ENCODE measurements around the gene STRAP. TPM values are rescaled to one million over a fixed set of nuclear protein-coding genes. Genes with fewer than 3 reads are reported as not detected.

Gene STRAP
- 100 to 1,000 TPM in 3 of 6 donors, 10 to 100 TPM in 3; 87.8 to 164 (median 101) TPM for polyA plus RNA-seq (ENCODE audit: low read depth in 6 of 6)

DNA sequence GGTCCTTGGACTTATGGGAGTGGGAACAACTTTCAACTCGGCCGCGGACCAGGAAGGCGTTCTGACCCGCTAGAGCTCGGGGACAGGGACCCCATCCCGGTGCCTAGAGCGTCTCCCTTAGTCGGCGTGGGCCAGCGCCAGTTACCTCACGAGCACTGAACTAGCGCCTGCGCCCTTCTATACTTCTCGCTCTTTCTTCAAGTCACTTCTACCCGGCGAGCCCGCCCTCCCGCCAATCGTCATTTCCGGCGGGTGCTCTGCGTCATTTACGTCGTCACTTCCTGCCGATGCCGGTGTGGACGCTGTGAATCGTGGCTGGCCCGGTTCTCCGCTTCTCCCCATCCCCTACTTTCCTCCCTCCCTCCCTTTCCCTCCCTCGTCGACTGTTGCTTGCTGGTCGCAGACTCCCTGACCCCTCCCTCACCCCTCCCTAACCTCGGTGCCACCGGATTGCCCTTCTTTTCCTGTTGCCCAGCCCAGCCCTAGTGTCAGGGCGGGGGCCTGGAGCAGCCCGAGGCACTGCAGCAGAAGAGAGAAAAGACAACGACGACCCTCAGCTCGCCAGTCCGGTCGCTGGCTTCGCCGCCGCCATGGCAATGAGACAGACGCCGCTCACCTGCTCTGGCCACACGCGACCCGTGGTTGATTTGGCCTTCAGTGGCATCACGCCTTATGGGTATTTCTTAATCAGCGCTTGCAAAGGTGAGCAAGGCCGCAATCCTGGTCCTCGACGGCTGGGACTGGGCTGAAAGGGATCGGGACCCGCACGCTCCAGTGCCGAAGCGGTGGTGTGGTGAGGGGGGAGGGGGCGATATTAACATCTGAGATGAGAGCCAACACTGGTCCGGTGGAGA is at the start of gene STRAP:
TSS of gene STRAP (plus strand) at position 270 of the 854 bp plus-strand sequence. CDS start at position 591, 321 bp downstream.
- Mint-ChIP-seq H3K4me1 (peaks cover 27 to 51% (median 39%) of the 10 kb centered on the region in 3 donors), H3K9me3 (no peaks in the 10 kb centered on the region), H3K27me3 (no peaks in the 10 kb centered on the region), H3K36me3 (no peaks in the 10 kb centered on the region), H3K4me3 (peak within 1 kb of the TSS; percentile 82 to 100 (median 98)), H3K27ac (peak within 1 kb of the TSS; percentile 97 to 100 (median 100))
- ATAC-seq (ENCODE audit: low read depth in 2 of 2) = peak; percentile 88
- DNase-seq = peak; percentile 97

GRCh38 chr12:15834575-15834974 is 47.6 kb upstream of the STRAP start:
- Mint-ChIP-seq H3K9me3 (no peaks in the 10 kb centered on the region), H3K27ac (no peak overlapping the region), H3K27me3 (peaks cover 1 to 27% (median 27%) of the 10 kb centered on the region in 3 donors), H3K4me3 (no peak overlapping the region), H3K4me1 (no peaks in the 10 kb centered on the region), H3K36me3 (no peaks in the 10 kb centered on the region)
- ATAC-seq (ENCODE audit: low read depth in 2 of 2) (no peak), DNase-seq (no peak)

- Mint-ChIP-seq H3K4me3 (no peak overlapping the region), H3K27me3 (peaks cover 0 to 39% (median 18%) of the 10 kb centered on the region in 3 donors), H3K27ac (no peak overlapping the region), H3K9me3 (no peaks in the 10 kb centered on the region), H3K4me1 (no peaks in the 10 kb centered on the region), H3K36me3 (no peaks in the 10 kb centered on the region)
- ATAC-seq (ENCODE audit: low read depth in 2 of 2) (no peak), DNase-seq (no peak)
Measured at GRCh38 chr12:15837141-15837790, 44.9 kb upstream of the STRAP start.

- no peaks in the 10 kb centered on the region for H3K4me1 Mint-ChIP-seq
- H3K27ac Mint-ChIP-seq = no peak overlapping the region
- no peak for ATAC-seq (ENCODE audit: low read depth in 2 of 2)
- H3K4me3 Mint-ChIP-seq = no peak overlapping the region
- H3K36me3 Mint-ChIP-seq = no peaks in the 10 kb centered on the region
- no peak for DNase-seq
- H3K9me3 Mint-ChIP-seq = no peaks in the 10 kb centered on the region
- peaks cover 0 to 31% (median 16%) of the 10 kb centered on the region in 3 donors for H3K27me3 Mint-ChIP-seq
Measured at GRCh38 chr12:15839041-15839440, 43.1 kb upstream of the STRAP start.

- Mint-ChIP-seq H3K27ac (no peak overlapping the region), H3K27me3 (peaks cover 0 to 36% (median 20%) of the 10 kb centered on the region in 3 donors), H3K9me3 (no peaks in the 10 kb centered on the region), H3K4me1 (no peaks in the 10 kb centered on the region), H3K4me3 (no peak overlapping the region), H3K36me3 (no peaks in the 10 kb centered on the region)
- ATAC-seq (ENCODE audit: low read depth in 2 of 2) (no peak), DNase-seq (no peak)
Measured at GRCh38 chr12:15839682-15840081, 42.5 kb upstream of the STRAP start.

- Mint-ChIP-seq H3K27me3 (peaks cover 4 to 32% (median 19%) of the 10 kb centered on the region in 3 donors), H3K4me1 (no peaks in the 10 kb centered on the region), H3K4me3 (no peak overlapping the region), H3K9me3 (no peaks in the 10 kb centered on the region), H3K27ac (no peak overlapping the region), H3K36me3 (no peaks in the 10 kb centered on the region)
- ATAC-seq (ENCODE audit: low read depth in 2 of 2) (no peak), DNase-seq (no peak)
Measured at GRCh38 chr12:15842108-15842507, 40.1 kb upstream of the STRAP start.

DNA sequence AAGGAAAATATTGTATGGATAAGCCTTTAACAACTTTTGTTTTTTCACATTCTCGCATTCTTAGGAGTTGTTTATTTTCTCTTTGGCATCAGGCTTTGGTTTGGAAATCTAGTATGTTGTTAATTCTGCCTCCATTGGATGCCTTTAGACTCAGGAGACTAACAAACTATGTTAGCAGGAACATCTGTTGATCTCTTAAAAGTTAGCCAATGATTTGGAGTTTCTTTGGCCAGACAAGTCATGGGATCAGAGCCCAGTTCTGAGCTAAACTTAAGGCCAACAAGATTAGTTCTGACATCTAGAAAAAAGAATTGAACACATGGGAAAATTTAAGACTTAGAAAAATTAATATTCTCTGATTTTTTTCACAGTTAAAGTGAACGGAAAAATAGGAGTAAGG is 35.3 kb upstream of the STRAP start:
- Mint-ChIP-seq H3K27me3 (peaks cover 6 to 10% (median 7%) of the 10 kb centered on the region in 3 donors), H3K4me1 (no peaks in the 10 kb centered on the region), H3K36me3 (no peaks in the 10 kb centered on the region), H3K9me3 (no peaks in the 10 kb centered on the region), H3K27ac (no peak overlapping the region), H3K4me3 (no peak overlapping the region)
- no peak for ATAC-seq (ENCODE audit: low read depth in 2 of 2)
- DNase-seq = no peak

- no peak overlapping the region for H3K4me3 Mint-ChIP-seq
- no peaks in the 10 kb centered on the region for H3K9me3 Mint-ChIP-seq
- H3K27me3 Mint-ChIP-seq = peaks cover 6 to 10% (median 7%) of the 10 kb centered on the region in 3 donors
- ATAC-seq (ENCODE audit: low read depth in 2 of 2) (no peak), DNase-seq (no peak)
- H3K4me1 Mint-ChIP-seq = no peaks in the 10 kb centered on the region
- H3K36me3 Mint-ChIP-seq = no peaks in the 10 kb centered on the region
- H3K27ac Mint-ChIP-seq = no peak overlapping the region
Measured at GRCh38 chr12:15848606-15849005, 33.6 kb upstream of the STRAP start.

GRCh38 chr12:15851045-15851620 is 31.1 kb upstream of the STRAP start:
- H3K4me1 Mint-ChIP-seq = no peaks in the 10 kb centered on the region
- H3K27ac Mint-ChIP-seq = no peak overlapping the region
- no peak for DNase-seq
- H3K27me3 Mint-ChIP-seq = peaks cover 0 to 6% (median 0%) of the 10 kb centered on the region in 3 donors
- H3K36me3 Mint-ChIP-seq = no peaks in the 10 kb centered on the region
- H3K9me3 Mint-ChIP-seq = no peaks in the 10 kb centered on the region
- no peak for ATAC-seq (ENCODE audit: low read depth in 2 of 2)
- H3K4me3 Mint-ChIP-seq = no peak overlapping the region

DNA sequence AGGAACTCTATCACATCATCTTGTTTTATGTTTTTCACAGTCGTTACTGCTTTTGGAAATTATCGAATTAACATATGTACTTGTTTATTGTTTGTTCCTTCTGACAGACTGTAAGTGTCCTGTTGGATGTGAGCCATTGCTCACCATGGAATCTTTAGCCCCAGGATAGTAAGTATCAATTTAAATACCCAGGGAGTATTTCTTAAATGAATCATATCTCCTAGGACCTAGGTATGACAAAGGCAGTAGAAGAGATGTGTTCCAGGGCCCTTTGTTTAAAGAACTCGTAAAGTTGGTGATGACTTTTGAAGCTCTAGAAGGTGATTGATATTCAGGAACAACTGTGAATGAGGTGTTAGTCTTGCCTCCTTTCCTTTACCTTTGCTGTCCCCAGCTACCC is 30.3 kb upstream of the STRAP start:
- Mint-ChIP-seq H3K36me3 (no peaks in the 10 kb centered on the region), H3K27me3 (peaks cover 0 to 6% (median 0%) of the 10 kb centered on the region in 3 donors), H3K9me3 (no peaks in the 10 kb centered on the region), H3K27ac (no peak overlapping the region), H3K4me3 (no peak overlapping the region), H3K4me1 (no peaks in the 10 kb centered on the region)
- ATAC-seq (ENCODE audit: low read depth in 2 of 2) (no peak), DNase-seq (no peak)

DNA sequence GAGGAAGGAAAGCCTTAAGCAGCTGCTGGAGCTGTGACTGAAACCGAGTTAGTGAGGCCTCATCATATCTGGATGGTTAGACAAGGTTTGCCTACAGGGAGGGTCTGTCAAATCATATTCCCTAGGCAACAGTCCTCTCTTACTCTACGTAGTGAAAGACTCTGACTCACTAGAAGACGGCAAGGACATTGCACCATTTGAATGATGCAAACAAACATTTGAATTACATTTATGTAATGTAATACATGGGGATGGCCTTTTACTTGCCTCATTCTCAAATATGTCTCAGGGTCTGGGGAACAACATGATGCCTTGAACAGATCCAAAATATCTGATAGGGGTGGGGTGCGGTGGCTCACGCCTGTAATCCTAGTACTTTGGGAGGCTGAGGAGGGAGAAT is 29.8 kb upstream of the STRAP start:
- Mint-ChIP-seq H3K27me3 (peaks cover 0 to 6% (median 0%) of the 10 kb centered on the region in 3 donors), H3K4me1 (no peaks in the 10 kb centered on the region), H3K27ac (peak overlapping the region in 1 of 6 donors; percentile 27), H3K9me3 (no peaks in the 10 kb centered on the region), H3K4me3 (no peak overlapping the region), H3K36me3 (no peaks in the 10 kb centered on the region)
- ATAC-seq (ENCODE audit: low read depth in 2 of 2) (no peak), DNase-seq (no peak)

DNA sequence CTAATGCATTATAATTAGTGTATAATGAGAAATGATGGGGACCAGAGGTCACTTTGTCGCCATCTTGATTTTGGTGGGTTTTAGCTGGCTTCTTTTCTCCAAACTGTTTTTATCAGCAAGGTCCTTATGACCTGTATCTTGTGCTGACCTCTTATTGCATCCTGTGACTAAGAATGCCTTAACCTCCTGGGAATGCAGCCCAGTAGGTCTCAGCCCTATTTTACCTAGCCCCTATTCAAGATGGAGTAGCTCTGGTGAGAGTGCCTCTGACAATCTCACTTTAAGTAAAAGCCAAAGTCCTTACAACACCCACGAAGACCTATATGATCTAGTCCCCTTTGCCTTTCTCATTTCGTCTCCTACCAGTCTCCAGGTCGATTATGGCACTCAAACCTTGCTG is 28.3 kb upstream of the STRAP start:
- H3K4me1 Mint-ChIP-seq = no peaks in the 10 kb centered on the region
- no peak overlapping the region for H3K27ac Mint-ChIP-seq
- no peak for ATAC-seq (ENCODE audit: low read depth in 2 of 2)
- H3K27me3 Mint-ChIP-seq = peaks cover 0 to 10% (median 6%) of the 10 kb centered on the region in 3 donors
- no peaks in the 10 kb centered on the region for H3K9me3 Mint-ChIP-seq
- no peak overlapping the region for H3K4me3 Mint-ChIP-seq
- no peaks in the 10 kb centered on the region for H3K36me3 Mint-ChIP-seq
- no peak for DNase-seq

DNA sequence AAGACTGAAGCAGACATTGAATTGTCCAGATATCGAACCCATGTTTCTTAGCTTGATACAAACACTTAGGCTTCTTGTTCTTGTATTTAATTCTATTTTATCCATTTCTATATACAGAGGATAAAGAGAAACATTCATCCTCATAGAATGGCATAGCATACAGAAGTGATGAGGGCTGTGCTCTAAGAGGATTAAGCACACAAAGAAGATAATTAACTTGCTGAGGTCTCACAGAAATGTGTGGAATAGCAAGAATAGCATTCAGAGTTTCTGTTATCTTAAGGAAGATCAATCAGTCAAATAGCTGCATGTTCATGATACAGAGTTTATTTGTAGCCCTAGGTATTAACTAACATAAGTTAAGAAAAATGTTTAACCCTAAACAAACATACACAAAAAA is 27.3 kb upstream of the STRAP start:
- Mint-ChIP-seq H3K36me3 (no peaks in the 10 kb centered on the region), H3K27me3 (peaks cover 0 to 10% (median 6%) of the 10 kb centered on the region in 3 donors), H3K9me3 (no peaks in the 10 kb centered on the region), H3K4me3 (no peak overlapping the region), H3K27ac (no peak overlapping the region), H3K4me1 (no peaks in the 10 kb centered on the region)
- ATAC-seq (ENCODE audit: low read depth in 2 of 2) (no peak), DNase-seq (no peak)

- H3K27me3 Mint-ChIP-seq = peaks cover 0 to 10% (median 6%) of the 10 kb centered on the region in 3 donors
- ATAC-seq (ENCODE audit: low read depth in 2 of 2) = no peak
Measured at GRCh38 chr12:15855646-15856045, 26.5 kb upstream of the STRAP start.

More at GRCh38 chr12:15855646-15856045, 26.5 kb upstream of the STRAP start:
- no peak for DNase-seq
- no peak overlapping the region for H3K27ac Mint-ChIP-seq
- H3K9me3 Mint-ChIP-seq = no peaks in the 10 kb centered on the region
- H3K4me1 Mint-ChIP-seq = no peaks in the 10 kb centered on the region
- no peaks in the 10 kb centered on the region for H3K36me3 Mint-ChIP-seq
- H3K4me3 Mint-ChIP-seq = no peak overlapping the region

Data from naive B cell (primary cell).